Stimulated activated CD8-positive, alpha-beta memory T cell treated with anti-CD3 and anti-CD28 coated beads, Interleukin-7, amount 100 ng/mL, for 48 hours (primary cell): Measurements from ENCODE around the gene MYPN.
A peak's percentile ranks its signal among the peaks of the same experiment; 100 is the strongest.
"Not testable (repeated sequence)": the region's sequence is repeated elsewhere in the genome, so short reads cannot be mapped to it uniquely, and the experiment has no call there.

Experiments
- DNase-seq, 2 donors: peaks; one replicate each; pipeline ENCODE4 v3.0.0-alpha.2; 2020; ENCODE audit warnings: low read depth in 1 of 2; ENCODE audit errors: extremely low read depth in 1 of 2

MYPN gene

GRCh38 chr10:68167586-68168189 lies 58.4 kb downstream of the MYPN start:
- DNase-seq, result no peak

GRCh38 chr10:68171539-68172080 lies 62.3 kb downstream of the MYPN start:
- DNase-seq, result no peak

GRCh38 chr10:68172324-68172723 lies 63.0 kb downstream of the MYPN start:
- DNase-seq, result no peak

GRCh38 chr10:68175949-68176348 lies 66.7 kb downstream of the MYPN start:
- DNase-seq, result no peak

- DNase-seq, result no peak
These were observed 67.5 kb downstream of the MYPN start for GRCh38 chr10:68176797-68177196.

GRCh38 chr10:68178592-68178991 lies 69.3 kb downstream of the MYPN start:
- no peak for DNase-seq

GRCh38 chr10:68179016-68179415 lies 69.7 kb downstream of the MYPN start:
- DNase-seq, result no peak

GRCh38 chr10:68180490-68180889 lies 71.2 kb downstream of the MYPN start:
- no peak for DNase-seq

- no peak for DNase-seq
These were observed 75.3 kb downstream of the MYPN start for GRCh38 chr10:68184546-68184945.

- DNase-seq, result no peak
These were observed 75.8 kb downstream of the MYPN start for GRCh38 chr10:68185085-68185484.

- no peak for DNase-seq
These were observed 79.5 kb downstream of the MYPN start for GRCh38 chr10:68188835-68189234.

GRCh38 chr10:68192113-68192512 lies 82.8 kb downstream of the MYPN start:
- DNase-seq, result no peak

- no peak for DNase-seq
These were observed 85.0 kb downstream of the MYPN start for GRCh38 chr10:68194290-68194689.

GRCh38 chr10:68195776-68196175 lies 86.5 kb downstream of the MYPN start:
- DNase-seq, result not testable (repeated sequence)

GRCh38 chr10:68196701-68197100 lies 87.4 kb downstream of the MYPN start:
- DNase-seq, result no peak

GRCh38 chr10:68202960-68203353 lies 93.7 kb downstream of the MYPN start:
- DNase-seq, result peak in 1 of 2 donors; percentile 6

GRCh38 chr10:68208424-68209042 lies 99.2 kb downstream of the MYPN start:
- DNase-seq, result no peak

- no peak for DNase-seq
These were observed 102.4 kb downstream of the MYPN start for GRCh38 chr10:68211669-68212068.

- no peak for DNase-seq
These were observed 103.5 kb downstream of the MYPN start for GRCh38 chr10:68212721-68213352.

GRCh38 chr10:68218786-68219185 lies 109.5 kb downstream of the MYPN start:
- DNase-seq, result no peak

GRCh38 chr10:68221196-68221595 lies 111.9 kb downstream of the MYPN start:
- no peak for DNase-seq

GRCh38 chr10:68222391-68222790 lies 113.1 kb downstream of the MYPN start:
- no peak for DNase-seq
